ENCODE data around the gene HSPB9.

DNA sequence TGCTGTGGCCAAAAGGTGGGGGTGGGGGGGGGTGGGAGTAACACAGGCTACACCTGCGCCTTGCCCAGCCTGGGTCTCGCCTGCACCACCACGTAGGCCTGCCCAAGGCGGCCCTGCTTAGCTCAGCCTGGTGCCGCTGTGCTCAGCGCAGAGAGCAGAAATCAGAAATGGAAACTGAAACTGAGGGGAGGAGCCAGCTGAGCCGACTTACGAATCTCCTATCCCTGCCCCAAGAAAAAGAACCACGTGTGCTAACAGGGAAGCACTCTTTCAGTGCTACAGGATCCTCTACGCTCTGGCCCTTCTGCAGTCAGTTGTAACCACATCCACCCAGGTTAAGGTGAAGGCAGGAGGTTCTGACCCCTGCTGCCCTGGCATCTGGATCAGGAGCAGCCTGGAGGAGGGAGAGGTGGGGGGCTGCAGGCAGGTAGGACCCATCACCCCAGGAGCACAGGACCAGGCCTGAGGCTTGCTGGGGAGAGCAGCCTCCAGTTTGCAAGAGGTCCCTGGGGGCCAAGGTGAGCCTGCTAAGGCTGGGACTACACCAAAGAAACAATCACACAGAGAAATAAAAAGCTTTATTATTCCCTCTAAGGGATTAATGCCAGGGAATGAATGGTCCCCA, 9.9 kb upstream of the HSPB9 start, which contains the start of gene DHX58:
- TF ChIP-seq POLR2A (IDR thresholded peaks at IDR 0.05) (peak in 1 of 3 donors; percentile 49), CTCF (IDR thresholded peaks at IDR 0.05 in 8 of 11, conservative IDR thresholded peaks at IDR 0.05 in 3 of 11) (no peak), POLR2AphosphoS5 (IDR thresholded peaks at IDR 0.05) (peak; percentile 88 to 93 (median 93))
